Esophagus (tissue), 2 donors: ENCODE measurements around the gene TMEM126A. TPM values are rescaled to one million over a fixed set of nuclear protein-coding genes. Genes with fewer than 3 reads are reported as not detected.

Experiments used
- polyA plus RNA-seq, 2 donors: library from polyadenylated mRNA; stranded (reverse); fragments of 200-250 nt; gene quantifications; one replicate each; pipeline ENCODE4 v1.2.3, GENCODE V29; 2013
- donor health status: healthy with polysubstance abuse.
- donor health status: Bipolar disorder and iron deficiency.

The TMEM126A gene
- polyA plus RNA-seq, 2 donors: 33.3 to 45.6 TPM

Other genes with a start within 250 kb of the TMEM126A start
- gene DLG2, start 20.6 kb upstream of the TMEM126A start, polyA plus RNA-seq: 1 to 10 TPM; 2.6 to 6.7 TPM
- 10 to 100 TPM; 34.4 to 54.7 TPM for gene TMEM126B, start 19.4 kb upstream of the TMEM126A start, polyA plus RNA-seq
- gene CREBZF, start 17.2 kb downstream of the TMEM126A start, polyA plus RNA-seq: 10 to 100 TPM; 15.5 to 19.0 TPM
- gene CCDC89, start 38.2 kb downstream of the TMEM126A start, polyA plus RNA-seq: under 1 TPM; 0.08 to 0.14 TPM
- 1 to 10 TPM; 3.4 to 5.0 TPM for gene SYTL2, start 163.2 kb downstream of the TMEM126A start, polyA plus RNA-seq
- gene CCDC83, start 207.4 kb downstream of the TMEM126A start, polyA plus RNA-seq: not detected